Effector memory CD4-positive, alpha-beta T cell (primary cell): ENCODE results near the gene POLRMT.
"Not testable (repeated sequence)": the region's sequence is repeated elsewhere in the genome, so short reads cannot be mapped to it uniquely, and the experiment has no call there.

Experiments
- DNase-seq, 3 donors: peaks; one replicate each; pipeline ENCODE4 v3.0.0-alpha.2; 2020
- H3K27ac ChIP-seq: 2 replicates; pipeline ENCODE4 v1.7.0; 2013; ENCODE audit warnings: mild to moderate bottlenecking, low read length, moderate library complexity; ENCODE audit not compliant: insufficient read depth, poor library complexity, severe bottlenecking
- H3K27me3 ChIP-seq: replicated peaks from 2 replicates; pipeline ENCODE4 v1.7.0; 2013; ENCODE audit warnings: mild to moderate bottlenecking, low read length; ENCODE audit not compliant: insufficient read depth, control insufficient read depth, poor library complexity, severe bottlenecking
- H3K36me3 ChIP-seq: 2 replicates; pipeline ENCODE4 v1.7.0; 2013; ENCODE audit warnings: mild to moderate bottlenecking, low read length, moderate library complexity; ENCODE audit not compliant: control insufficient read depth, insufficient read depth
- H3K4me1 ChIP-seq: 2 replicates; pipeline ENCODE4 v1.7.0; 2013; ENCODE audit warnings: low read length, mild to moderate bottlenecking; ENCODE audit not compliant: control insufficient read depth, insufficient read depth, poor library complexity, severe bottlenecking
- H3K4me3 ChIP-seq: 2 replicates; pipeline ENCODE4 v1.7.0; 2013; ENCODE audit warnings: low read length, low read depth, mild to moderate bottlenecking; ENCODE audit not compliant: insufficient read depth, poor library complexity, severe bottlenecking
- H3K9me3 ChIP-seq: 2 replicates; pipeline ENCODE4 v1.7.0; 2013; ENCODE audit warnings: mild to moderate bottlenecking, low read length, moderate library complexity; ENCODE audit not compliant: control insufficient read depth

Gene POLRMT

DNA sequence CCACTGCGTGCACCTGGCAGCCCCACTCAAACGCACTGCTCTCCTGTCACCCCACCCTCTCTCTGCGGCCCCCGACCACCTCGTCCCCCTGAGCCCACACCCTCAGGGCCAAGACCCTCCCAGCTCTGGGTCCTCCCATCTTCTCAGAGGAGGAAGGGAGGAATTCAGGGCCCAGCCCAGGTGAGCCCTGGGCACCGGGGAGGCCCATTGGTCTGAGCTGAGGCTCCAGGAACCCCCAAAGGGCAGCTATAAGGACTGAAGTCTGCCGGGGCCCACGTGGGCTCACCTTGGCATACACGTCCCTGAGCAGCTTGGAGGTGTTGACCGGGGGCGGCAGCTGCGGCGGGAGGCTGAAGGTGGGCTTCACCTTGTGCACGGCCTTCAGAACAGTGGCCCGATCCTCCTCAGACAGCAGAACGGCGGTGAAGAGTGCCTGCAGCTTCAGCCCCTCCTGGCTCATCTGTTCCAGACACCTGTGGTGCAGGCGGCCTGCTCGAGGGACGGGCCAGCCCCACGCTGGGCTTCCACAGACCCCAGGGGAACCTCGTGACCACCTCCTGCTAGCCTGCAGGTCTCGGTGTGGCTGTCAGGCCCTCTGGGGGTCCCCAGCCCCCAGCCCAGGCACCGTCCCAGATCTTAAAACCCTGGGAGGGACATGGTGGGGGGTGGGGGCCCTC is 8.8 kb downstream of the POLRMT start:
- Histone ChIP-seq H3K27ac (no peak overlapping the region), H3K36me3 (peaks cover 57% of the 10 kb centered on the region), H3K4me3 (no peak overlapping the region), H3K4me1 (no peaks in the 10 kb centered on the region), H3K27me3 (no peaks in the 10 kb centered on the region), H3K9me3 (no peaks in the 10 kb centered on the region)
- DNase-seq, result no peak

DNA sequence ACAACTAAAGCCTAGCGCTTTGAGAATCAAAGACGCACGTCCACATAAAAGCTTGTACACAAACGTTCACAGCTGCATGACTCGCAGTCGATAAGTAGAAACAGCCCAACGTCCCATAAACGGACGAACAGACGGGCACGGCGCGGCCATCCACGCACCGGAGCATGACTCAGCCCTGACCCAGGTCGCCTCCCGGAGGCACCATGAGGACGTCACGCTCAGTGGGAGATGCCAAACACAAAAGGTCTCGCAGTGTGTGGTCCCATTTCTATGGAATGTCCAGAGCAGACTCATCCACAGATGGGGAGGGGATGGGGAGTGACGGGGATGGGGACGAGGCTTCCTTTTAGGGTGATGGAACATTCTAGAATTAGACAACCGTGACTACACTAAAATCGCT is 9.4 kb downstream of the POLRMT start:
- no peak overlapping the region for H3K27ac ChIP-seq
- H3K36me3 ChIP-seq, result peaks cover 57% of the 10 kb centered on the region
- no peaks in the 10 kb centered on the region for H3K27me3 ChIP-seq
- no peak overlapping the region for H3K4me3 ChIP-seq
- no peak for DNase-seq
- H3K4me1 ChIP-seq, result no peaks in the 10 kb centered on the region
- no peaks in the 10 kb centered on the region for H3K9me3 ChIP-seq

DNA sequence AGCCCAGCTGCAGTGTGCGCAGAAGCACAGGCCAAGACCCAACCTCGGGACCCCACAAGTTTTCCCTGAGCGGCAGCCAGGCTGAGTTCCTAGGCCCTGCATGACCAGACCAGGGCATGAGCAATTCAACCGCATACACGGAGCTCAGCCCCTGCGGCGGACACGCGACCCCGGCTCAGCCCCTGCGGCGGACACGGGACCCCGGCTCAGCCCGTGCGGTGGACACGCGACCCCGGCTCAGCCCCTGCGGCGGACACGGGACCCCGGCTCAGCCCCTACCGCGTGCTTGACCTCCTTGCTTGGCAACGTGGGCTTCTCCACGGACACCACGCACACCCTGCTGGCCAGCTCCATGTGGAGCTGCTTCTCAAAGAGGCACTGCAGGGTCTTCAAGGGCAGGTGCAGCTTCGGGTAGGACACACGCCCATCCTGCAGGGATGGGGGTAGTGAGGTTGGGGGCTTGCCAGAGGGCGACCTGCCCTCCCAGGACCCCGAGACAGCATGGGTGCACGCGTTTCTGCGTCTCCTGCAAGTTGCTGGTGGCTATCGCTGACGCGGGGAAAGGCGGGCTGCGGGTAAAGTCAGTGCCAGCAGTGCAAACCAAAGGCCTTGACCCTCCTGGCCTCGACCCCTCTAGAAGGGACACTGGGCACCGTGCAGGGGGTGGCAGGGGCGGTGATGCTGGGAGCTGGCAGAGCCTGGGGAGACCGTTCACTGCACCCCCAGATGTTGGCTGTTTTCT is 10.0 kb downstream of the POLRMT start:
- peaks cover 58% of the 10 kb centered on the region for H3K36me3 ChIP-seq
- no peak overlapping the region for H3K4me3 ChIP-seq
- no peaks in the 10 kb centered on the region for H3K4me1 ChIP-seq
- H3K27ac ChIP-seq, result no peak overlapping the region
- no peak for DNase-seq
- no peaks in the 10 kb centered on the region for H3K9me3 ChIP-seq
- H3K27me3 ChIP-seq, result no peaks in the 10 kb centered on the region

DNA sequence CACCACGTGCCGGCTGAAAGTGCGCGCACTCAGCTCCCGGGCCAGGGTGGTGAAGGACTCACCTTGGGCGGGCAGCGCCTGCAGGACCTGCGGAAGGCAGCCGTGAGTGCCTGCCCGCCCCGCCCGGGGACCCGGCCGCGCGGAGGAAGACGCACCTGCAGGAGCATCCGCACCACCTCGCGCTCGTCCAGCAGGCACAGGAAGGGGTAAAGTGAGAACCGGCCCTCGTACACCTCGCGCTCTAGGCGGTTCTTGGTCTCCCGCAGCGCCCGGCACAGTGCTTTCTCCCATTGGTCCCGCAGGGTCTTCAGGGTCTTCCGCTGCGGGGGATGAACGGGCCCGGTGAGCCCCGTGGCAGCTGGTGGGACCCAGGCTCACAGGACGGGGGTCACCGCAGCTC is 10.7 kb downstream of the POLRMT start:
- H3K27me3 ChIP-seq, result no peaks in the 10 kb centered on the region
- DNase-seq, result no peak
- H3K27ac ChIP-seq, result no peak overlapping the region
- no peaks in the 10 kb centered on the region for H3K9me3 ChIP-seq
- H3K36me3 ChIP-seq, result peaks cover 63% of the 10 kb centered on the region
- H3K4me3 ChIP-seq, result no peak overlapping the region
- H3K4me1 ChIP-seq, result no peaks in the 10 kb centered on the region

DNA sequence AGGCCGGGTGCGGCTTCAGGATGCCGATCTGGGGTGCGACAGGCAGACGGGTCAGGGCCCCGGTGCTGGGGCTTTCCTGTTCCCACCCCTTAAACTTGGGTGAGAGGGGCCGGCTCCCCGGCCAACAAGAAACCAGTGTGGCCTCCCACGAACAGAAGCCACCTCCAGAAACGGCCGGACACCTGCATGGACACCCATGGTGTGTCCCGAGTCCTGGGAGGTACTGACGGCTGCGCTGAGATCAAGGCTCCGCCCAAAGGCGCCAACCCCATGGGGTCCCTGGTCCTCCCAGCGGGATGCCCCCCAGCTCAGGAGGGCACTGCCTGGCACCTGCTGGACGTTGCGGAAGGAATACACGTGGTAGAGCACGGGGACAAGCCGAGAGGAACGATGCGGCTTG is 11.5 kb downstream of the POLRMT start:
- Histone ChIP-seq H3K9me3 (no peaks in the 10 kb centered on the region), H3K36me3 (peaks cover 69% of the 10 kb centered on the region), H3K27ac (no peak overlapping the region), H3K4me3 (no peak overlapping the region), H3K4me1 (no peaks in the 10 kb centered on the region), H3K27me3 (no peaks in the 10 kb centered on the region)
- no peak for DNase-seq

DNA sequence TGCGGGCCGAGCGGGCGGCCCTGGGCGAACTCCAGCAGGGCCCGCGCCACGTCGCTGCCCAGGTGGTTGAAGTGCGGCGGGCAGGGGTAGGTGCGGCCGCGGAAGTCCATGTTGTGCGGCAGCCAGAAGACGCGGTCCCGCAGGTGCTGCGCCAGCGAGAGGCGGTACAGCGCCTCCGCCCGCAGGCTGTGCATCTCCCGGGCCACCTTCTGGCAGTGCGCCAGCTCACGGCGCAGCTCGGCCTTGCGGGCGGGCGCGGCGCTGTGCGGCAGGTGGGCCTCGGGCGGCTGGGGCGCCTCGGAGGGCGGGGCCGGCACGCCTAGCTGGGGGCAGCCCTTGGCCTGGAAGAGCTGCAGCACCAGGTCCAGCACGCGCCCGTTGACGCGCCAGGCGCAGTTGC is 12.1 kb downstream of the POLRMT start:
- not testable (repeated sequence) for H3K27me3 ChIP-seq, H3K9me3 ChIP-seq, H3K4me3 ChIP-seq, H3K4me1 ChIP-seq, H3K27ac ChIP-seq, DNase-seq
- H3K36me3 ChIP-seq, result peaks cover 69% of the 10 kb centered on the region

DNA sequence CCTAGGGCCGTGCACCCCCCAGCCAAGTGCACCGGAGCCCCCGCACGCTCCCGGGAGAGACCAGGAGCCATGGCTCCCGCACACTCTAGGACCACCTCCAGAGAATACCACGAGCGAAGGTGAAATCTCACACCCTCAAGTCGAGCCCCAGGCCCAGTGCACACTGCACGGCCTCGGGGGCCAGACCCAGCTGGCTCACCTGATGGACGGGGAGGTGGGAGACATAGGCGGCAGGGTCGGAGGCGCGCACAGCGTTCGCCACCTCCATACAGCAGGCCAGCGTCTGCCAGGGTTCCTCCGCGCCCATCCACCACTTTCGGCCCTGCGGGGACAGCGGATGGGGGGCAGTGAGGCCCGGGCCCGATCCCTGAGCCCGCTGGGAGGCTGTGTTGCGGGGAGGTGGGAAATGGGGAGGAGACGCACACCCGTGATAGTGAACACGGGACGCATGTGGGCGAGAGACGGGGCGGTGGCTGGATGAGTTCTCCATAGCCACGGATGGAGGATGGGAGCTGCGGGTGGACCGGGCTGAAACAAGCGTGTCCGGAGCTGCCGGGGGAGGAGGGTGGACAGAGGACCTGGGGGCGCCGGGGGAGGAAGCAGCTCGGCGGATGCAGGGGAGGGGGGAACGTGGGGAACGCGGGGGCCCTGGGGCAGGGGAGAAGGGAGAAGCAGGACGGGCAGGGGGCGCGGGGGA is 13.0 kb downstream of the POLRMT start:
- Histone ChIP-seq H3K9me3 (no peaks in the 10 kb centered on the region), H3K4me1 (no peaks in the 10 kb centered on the region), H3K4me3 (no peak overlapping the region), H3K27ac (no peak overlapping the region), H3K36me3 (peaks cover 66% of the 10 kb centered on the region), H3K27me3 (no peaks in the 10 kb centered on the region)
- DNase-seq, result no peak

DNA sequence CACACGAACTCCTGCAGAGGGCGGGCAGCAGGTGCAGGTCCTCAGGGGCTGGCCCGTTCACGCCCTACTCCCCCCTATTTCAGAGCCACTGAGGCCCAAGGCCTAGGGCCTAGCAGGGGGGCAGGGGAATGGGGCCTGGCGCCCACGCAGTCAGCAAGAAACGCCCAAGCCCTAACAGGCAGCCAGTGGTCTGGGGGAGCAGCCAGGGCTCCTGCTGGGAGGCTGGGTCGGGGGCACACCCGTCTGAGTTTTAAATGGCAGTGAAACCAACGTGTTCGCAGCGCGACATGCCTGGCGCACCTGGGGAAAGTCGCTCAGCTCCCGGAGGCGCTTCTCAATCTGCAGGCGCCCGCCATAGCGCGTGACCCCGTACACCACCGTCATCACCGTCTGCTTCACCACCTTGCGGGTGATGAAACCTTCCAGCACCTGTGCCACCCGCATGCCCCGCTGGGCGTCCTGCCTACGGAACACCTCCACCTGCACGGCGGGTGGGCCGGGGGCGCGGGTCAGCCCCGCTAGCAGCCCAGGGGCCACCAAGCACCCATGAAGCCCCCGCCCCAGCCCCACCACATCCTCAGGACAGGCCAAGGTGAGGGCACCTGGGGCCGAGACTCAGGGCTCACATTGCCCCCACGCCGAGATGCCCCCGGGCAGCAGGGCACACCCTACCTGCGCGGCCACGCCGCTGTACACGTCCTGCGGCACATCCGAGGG is 13.9 kb downstream of the POLRMT start:
- peaks cover 59% of the 10 kb centered on the region for H3K36me3 ChIP-seq
- no peaks in the 10 kb centered on the region for H3K27me3 ChIP-seq
- H3K4me3 ChIP-seq, result no peak overlapping the region
- no peaks in the 10 kb centered on the region for H3K9me3 ChIP-seq
- H3K27ac ChIP-seq, result no peak overlapping the region
- DNase-seq, result no peak
- no peaks in the 10 kb centered on the region for H3K4me1 ChIP-seq

DNA sequence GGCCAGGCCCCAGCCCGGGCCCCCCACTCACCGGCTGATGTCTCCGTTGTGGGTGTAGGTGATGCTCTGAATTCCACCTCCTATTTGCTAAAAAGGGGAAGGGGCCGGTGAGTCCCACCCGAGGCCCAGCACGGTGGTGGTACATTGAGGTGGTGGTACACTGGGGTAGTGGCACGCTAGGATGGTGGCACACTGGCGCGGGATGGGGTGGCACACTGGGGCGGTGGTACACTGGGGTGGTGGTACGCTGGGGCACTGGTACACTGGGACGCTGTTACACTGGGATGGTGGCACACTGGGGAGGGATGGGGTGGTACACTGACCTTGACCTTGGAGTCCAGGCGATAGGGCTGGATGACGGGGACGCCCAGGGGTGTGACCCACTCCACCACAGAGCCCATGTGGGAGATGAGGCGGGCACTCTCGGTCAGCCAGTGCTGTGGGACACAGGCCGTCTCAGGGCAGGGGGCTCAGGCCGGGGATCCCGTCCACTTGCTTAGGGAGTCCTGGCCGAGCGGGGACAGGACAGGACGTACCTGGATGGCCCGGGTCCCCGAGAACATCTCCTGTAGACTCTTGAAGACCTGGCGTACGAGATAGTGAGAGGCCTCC is 14.6 kb downstream of the POLRMT start:
- no peaks in the 10 kb centered on the region for H3K9me3 ChIP-seq
- no peak overlapping the region for H3K27ac ChIP-seq
- H3K4me3 ChIP-seq, result no peak overlapping the region
- peaks cover 53% of the 10 kb centered on the region for H3K36me3 ChIP-seq
- no peaks in the 10 kb centered on the region for H3K27me3 ChIP-seq
- no peaks in the 10 kb centered on the region for H3K4me1 ChIP-seq
- DNase-seq, result no peak
